ENCODE measurements around the gene ERICH4. TPM values are rescaled to one million over a fixed set of nuclear protein-coding genes. Genes with fewer than 3 reads are reported as not detected.

The ERICH4 gene
- total and polyA plus RNA-seq, 2 of the 4 experiments (the other 2 are of a cell fraction), result not detected

- 0 out of 2 replicates have a peak, but pooled peaks cover 5% of the 10 kb centered on the region for H3K36me3 ChIP-seq (ENCODE audit: control insufficient read depth, insufficient read depth, low read length)
- CTCF ChIA-PET, result no interaction called here
These were observed 41.5 kb upstream of the ERICH4 start for GRCh38 chr19:41401483-41401882.

More at GRCh38 chr19:41401483-41401882, 41.5 kb upstream of the ERICH4 start:
- H2BK5ac ChIP-seq (ENCODE audit: low read depth, low read length, poor library complexity, severe bottlenecking), result no peak overlapping the region
- H2AK5ac ChIP-seq (ENCODE audit: low read depth, low read length), result no peak overlapping the region
- no peak overlapping the region for H3K4me2 ChIP-seq (ENCODE audit: low read depth, low read length)
- POLR2A ChIA-PET (ENCODE audit: unreplicated experiment), result no interaction called here
- H3K4ac ChIP-seq (ENCODE audit: low read depth, low read length), result no peak overlapping the region
- no peak overlapping the region for H3K27ac ChIP-seq (ENCODE audit: insufficient read depth, low read length)
- H4K5ac ChIP-seq (ENCODE audit: low read depth, low read length), result no peak overlapping the region
- H2BK20ac ChIP-seq (ENCODE audit: low read depth, low read length), result no peak overlapping the region
- DNase-seq (no peak), ATAC-seq (ENCODE audit: low read depth) (no peak)
- no peak overlapping the region for H3K56ac ChIP-seq (ENCODE audit: extremely low read depth, insufficient read depth, low read length)
- no peak overlapping the region for H2AK9ac ChIP-seq (replicated peaks; ENCODE audit: low read depth, low read length, poor library complexity)
- no peak overlapping the region for H2BK120ac ChIP-seq (ENCODE audit: low read depth, low read length)
- TF ChIP-seq BHLHE40 (IDR thresholded peaks at IDR 0.05; ENCODE audit: low read depth, low read length) (no peak), POLR2A (IDR thresholded peaks at IDR 0.05; ENCODE audit: low read depth, low read length) (no peak), MAFK (IDR thresholded peaks at IDR 0.05; ENCODE audit: low read depth, low read length) (no peak), RCOR1 (IDR thresholded peaks at IDR 0.05; ENCODE audit: insufficient replicate concordance, low read length) (no peak), CEBPB (IDR thresholded peaks at IDR 0.05; ENCODE audit: low read depth, low read length) (no peak), MXI1 (IDR thresholded peaks at IDR 0.05; ENCODE audit: borderline replicate concordance, low read depth, low read length) (no peak), RAD21 (IDR thresholded peaks at IDR 0.05; ENCODE audit: low read length) (no peak), MAZ (IDR thresholded peaks at IDR 0.05; ENCODE audit: borderline replicate concordance, low read depth, low read length) (no peak), NFE2L2 (IDR thresholded peaks at IDR 0.05; ENCODE audit: low read depth, low read length) (no peak), CHD1 (IDR thresholded peaks at IDR 0.05; ENCODE audit: low read depth, low read length) (no peak), FOS (IDR thresholded peaks at IDR 0.05; ENCODE audit: low read depth, low read length) (no peak), RFX5 (IDR thresholded peaks at IDR 0.05; ENCODE audit: low read depth, low read length) (no peak), SMC3 (IDR thresholded peaks at IDR 0.05; ENCODE audit: low read depth, low read length) (no peak)
- TF ChIP-seq, protein P1, sequence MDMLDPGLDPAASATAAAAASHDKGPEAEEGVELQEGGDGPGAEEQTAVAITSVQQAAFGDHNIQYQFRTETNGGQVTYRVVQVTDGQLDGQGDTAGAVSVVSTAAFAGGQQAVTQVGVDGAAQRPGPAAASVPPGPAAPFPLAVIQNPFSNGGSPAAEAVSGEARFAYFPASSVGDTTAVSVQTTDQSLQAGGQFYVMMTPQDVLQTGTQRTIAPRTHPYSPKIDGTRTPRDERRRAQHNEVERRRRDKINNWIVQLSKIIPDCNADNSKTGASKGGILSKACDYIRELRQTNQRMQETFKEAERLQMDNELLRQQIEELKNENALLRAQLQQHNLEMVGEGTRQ (IDR thresholded peaks at IDR 0.05; ENCODE audit: low read depth, low read length), result no peak
- TF ChIP-seq, protein P2, sequence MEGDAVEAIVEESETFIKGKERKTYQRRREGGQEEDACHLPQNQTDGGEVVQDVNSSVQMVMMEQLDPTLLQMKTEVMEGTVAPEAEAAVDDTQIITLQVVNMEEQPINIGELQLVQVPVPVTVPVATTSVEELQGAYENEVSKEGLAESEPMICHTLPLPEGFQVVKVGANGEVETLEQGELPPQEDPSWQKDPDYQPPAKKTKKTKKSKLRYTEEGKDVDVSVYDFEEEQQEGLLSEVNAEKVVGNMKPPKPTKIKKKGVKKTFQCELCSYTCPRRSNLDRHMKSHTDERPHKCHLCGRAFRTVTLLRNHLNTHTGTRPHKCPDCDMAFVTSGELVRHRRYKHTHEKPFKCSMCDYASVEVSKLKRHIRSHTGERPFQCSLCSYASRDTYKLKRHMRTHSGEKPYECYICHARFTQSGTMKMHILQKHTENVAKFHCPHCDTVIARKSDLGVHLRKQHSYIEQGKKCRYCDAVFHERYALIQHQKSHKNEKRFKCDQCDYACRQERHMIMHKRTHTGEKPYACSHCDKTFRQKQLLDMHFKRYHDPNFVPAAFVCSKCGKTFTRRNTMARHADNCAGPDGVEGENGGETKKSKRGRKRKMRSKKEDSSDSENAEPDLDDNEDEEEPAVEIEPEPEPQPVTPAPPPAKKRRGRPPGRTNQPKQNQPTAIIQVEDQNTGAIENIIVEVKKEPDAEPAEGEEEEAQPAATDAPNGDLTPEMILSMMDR (conservative IDR thresholded peaks at IDR 0.05; ENCODE audit: low read depth, low read length), result no peak
- TF ChIP-seq, protein P3, sequence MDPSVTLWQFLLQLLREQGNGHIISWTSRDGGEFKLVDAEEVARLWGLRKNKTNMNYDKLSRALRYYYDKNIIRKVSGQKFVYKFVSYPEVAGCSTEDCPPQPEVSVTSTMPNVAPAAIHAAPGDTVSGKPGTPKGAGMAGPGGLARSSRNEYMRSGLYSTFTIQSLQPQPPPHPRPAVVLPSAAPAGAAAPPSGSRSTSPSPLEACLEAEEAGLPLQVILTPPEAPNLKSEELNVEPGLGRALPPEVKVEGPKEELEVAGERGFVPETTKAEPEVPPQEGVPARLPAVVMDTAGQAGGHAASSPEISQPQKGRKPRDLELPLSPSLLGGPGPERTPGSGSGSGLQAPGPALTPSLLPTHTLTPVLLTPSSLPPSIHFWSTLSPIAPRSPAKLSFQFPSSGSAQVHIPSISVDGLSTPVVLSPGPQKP (IDR thresholded peaks at IDR 0.05; ENCODE audit: borderline replicate concordance, low read depth, low read length), result no peak
- H3K18ac ChIP-seq (ENCODE audit: low read depth, low read length), result no peak overlapping the region
- no peaks in the 10 kb centered on the region for H3K27me3 ChIP-seq (ENCODE audit: control insufficient read depth, insufficient read depth, low read length)
- intact Hi-C loops (cut with micrococcal nuclease) (no loop called here), dilution Hi-C loops (cut with HindIII; ENCODE audit: low sequenced_read_pairs, unreplicated experiment) (no loop called here), in situ Hi-C loops (cut with MboI; ENCODE audit: low sequenced_read_pairs) (no loop called here)
- H3K79me1 ChIP-seq (ENCODE audit: low read depth in 1 of 2, low read length in 2 of 2), result peaks cover 23 to 36% of the 10 kb centered on the region in 2 experiments
- H3K9ac ChIP-seq (ENCODE audit: low read depth, low read length), result no peak overlapping the region
- H3K23ac ChIP-seq (ENCODE audit: low read depth, low read length), result no peak overlapping the region
- no peak overlapping the region for H3K14ac ChIP-seq (replicated peaks; ENCODE audit: low read depth, low read length)
- H3K4me3 ChIP-seq (ENCODE audit: insufficient read depth, low read depth, low read length), result no peak overlapping the region
- no peaks in the 10 kb centered on the region for H4K20me1 ChIP-seq (ENCODE audit: insufficient read depth, low read length)
- no peaks in the 10 kb centered on the region for H3K9me3 ChIP-seq (ENCODE audit: control insufficient read depth, insufficient read depth, low read length)
- H4K91ac ChIP-seq (ENCODE audit: insufficient read depth, low read depth, low read length), result no peak overlapping the region
- no peak overlapping the region for H2BK15ac ChIP-seq (ENCODE audit: low read depth, low read length)
- H3K4me1 ChIP-seq (ENCODE audit: control insufficient read depth, insufficient read depth, low read length), result peaks cover 4% of the 10 kb centered on the region; the same call in 1 of the 2 replicates
- no CpG with 5 or more reads among the region's 4 CpGs for WGBS, 2 experiments (ENCODE audit: extremely low coverage in 2 of 2, insufficient read length in 1 of 2)
- no peak overlapping the region for H2AFZ ChIP-seq (replicated peaks; ENCODE audit: low read length, poor library complexity)
- peaks cover 15% of the 10 kb centered on the region; the same call in 1 of the 2 replicates for H3K9me1 ChIP-seq (ENCODE audit: insufficient read depth, low read length)
- no peak overlapping the region for H4K8ac ChIP-seq (ENCODE audit: low read depth in 2 of 2, low read length in 2 of 2)
- BruUV-seq (replicated peaks), result no TSS peak
